GM23338 (cell line): Measurements from ENCODE around the gene SIGLEC8. TPM values are rescaled to one million over a fixed set of nuclear protein-coding genes. Genes with fewer than 3 reads are reported as not detected.

Experiments used
- ATAC-seq: fragments of 200-7000 bp; cut with Tn5 transposase; 3 replicates; pipeline ENCODE4 v1.9.1; 2020
- DNase-seq: peaks from one replicate; pipeline ENCODE4 v3.0.0-alpha.2; 2015; ENCODE audit warnings: low spot score
- H2AFZ ChIP-seq: fragments of 200-600 bp; sonication (generic); 2 replicates; pipeline ENCODE4 v1.8.0; 2016; ENCODE audit warnings: antibody characterized with exemption, mild to moderate bottlenecking, moderate library complexity
- H3F3A ChIP-seq: fragments of 200-600 bp; sonication (generic); replicated peaks from 2 replicates; pipeline ENCODE4 v1.8.0; 2017; ENCODE audit warnings: antibody characterized with exemption, mixed run types, low read depth
- H3K27ac ChIP-seq: fragments of 200-600 bp; sonication (generic); 2 replicates; pipeline ENCODE4 v1.6.1; 2016; ENCODE audit warnings: low read depth
- H3K27me3 ChIP-seq: fragments of 200-600 bp; sonication (generic); 2 replicates; pipeline ENCODE4 v1.8.0; 2016; ENCODE audit warnings: mild to moderate bottlenecking, mixed run types, moderate library complexity; ENCODE audit not compliant: insufficient read depth
- H3K36me3 ChIP-seq: fragments of 200-600 bp; sonication (generic); 2 replicates; pipeline ENCODE4 v1.8.0; 2016; ENCODE audit warnings: mild to moderate bottlenecking; ENCODE audit not compliant: insufficient read depth
- H3K4me1 ChIP-seq: fragments of 200-600 bp; sonication (generic); 2 replicates; pipeline ENCODE4 v1.8.0; 2016; ENCODE audit warnings: mild to moderate bottlenecking, moderate library complexity; ENCODE audit not compliant: insufficient read depth
- H3K4me2 ChIP-seq: fragments of 200-600 bp; sonication (generic); 2 replicates; pipeline ENCODE4 v1.7.1; 2017; ENCODE audit warnings: mixed run types
- H3K4me3 ChIP-seq: fragments of 200-600 bp; sonication (generic); 2 replicates; pipeline ENCODE4 v1.6.1; 2016; ENCODE audit warnings: mixed run types
- H3K79me2 ChIP-seq: fragments of 200-600 bp; sonication (generic); replicated peaks from 2 replicates; pipeline ENCODE4 v1.8.0; 2017; ENCODE audit warnings: mild to moderate bottlenecking; ENCODE audit not compliant: insufficient read depth
- H3K9me2 ChIP-seq: fragments of 200-600 bp; sonication (generic); 2 replicates; pipeline ENCODE4 v1.8.0; 2017; ENCODE audit not compliant: insufficient read depth
- H4K20me1 ChIP-seq: fragments of 200-600 bp; sonication (generic); replicated peaks from 2 replicates; pipeline ENCODE4 v1.8.0; 2017; ENCODE audit warnings: mild to moderate bottlenecking; ENCODE audit not compliant: insufficient read depth
- H3K27ac Mint-ChIP-seq: 2 replicates; pipeline ENCODE4 v1.8.0; 2020; ENCODE audit warnings: inconsistent platforms, mild to moderate bottlenecking, moderate library complexity, mixed read lengths
- H3K27me3 Mint-ChIP-seq: 3 replicates; pipeline ENCODE4 v1.8.0; 2022; ENCODE audit warnings: low read depth, mild to moderate bottlenecking, moderate library complexity, mixed read lengths, inconsistent platforms; ENCODE audit not compliant: insufficient read depth, poor library complexity
- H3K36me3 Mint-ChIP-seq: 3 replicates; pipeline ENCODE4 v1.8.0; 2021; ENCODE audit warnings: low read depth, mild to moderate bottlenecking, inconsistent platforms, moderate library complexity, mixed read lengths
- H3K4me1 Mint-ChIP-seq: 3 replicates; pipeline ENCODE4 v1.8.0; 2020; ENCODE audit warnings: mild to moderate bottlenecking, inconsistent platforms, mixed read lengths
- H3K4me3 Mint-ChIP-seq: 3 replicates; pipeline ENCODE4 v1.8.0; 2021; ENCODE audit warnings: moderate library complexity, mild to moderate bottlenecking, inconsistent platforms, mixed read lengths
- H3K9me3 Mint-ChIP-seq: 3 replicates; pipeline ENCODE4 v1.8.0; 2020; ENCODE audit warnings: moderate library complexity, mild to moderate bottlenecking, inconsistent platforms, mixed read lengths
- CREB1 ChIP-seq: fragments of 250-450 bp; sonication (Bioruptor Pico); IDR thresholded peaks from 2 replicates; pipeline ENCODE4 v1.5.0; 2020; ENCODE audit warnings: low read depth, mild to moderate bottlenecking, moderate library complexity
- EZH2 ChIP-seq: fragments of 200-600 bp; sonication (generic); IDR thresholded peaks from one replicate; pipeline ENCODE4 v1.8.0; 2017; ENCODE audit warnings: antibody characterized with exemption, mild to moderate bottlenecking, low read depth; ENCODE audit not compliant: unreplicated experiment
- EZH2phosphoT487 ChIP-seq: fragments of 200-600 bp; sonication (generic); IDR thresholded peaks from one replicate; pipeline ENCODE4 v1.8.1; 2018; ENCODE audit warnings: antibody characterized with exemption; ENCODE audit not compliant: unreplicated experiment
- JUNB ChIP-seq: IDR thresholded peaks from one replicate; pipeline ENCODE4 v1.6.1; 2016; ENCODE audit warnings: antibody characterized with exemption; ENCODE audit not compliant: unreplicated experiment
- NANOG ChIP-seq: IDR thresholded peaks from 2 replicates; pipeline ENCODE4 v1.6.1; 2016; ENCODE audit warnings: antibody characterized with exemption, borderline replicate concordance
- POLR2AphosphoS5 ChIP-seq: IDR thresholded peaks from 2 replicates; pipeline ENCODE4 v1.6.1; 2016; ENCODE audit warnings: antibody characterized with exemption, low read depth
- STAT1 ChIP-seq: IDR thresholded peaks from one replicate; pipeline ENCODE4 v1.6.1; 2016; ENCODE audit warnings: antibody characterized with exemption; ENCODE audit not compliant: unreplicated experiment
- ZNF114 ChIP-seq: fragments of 250-450 bp; sonication (Bioruptor Pico); IDR thresholded peaks from 2 replicates; pipeline ENCODE4 v1.5.0; 2020; ENCODE audit warnings: mild to moderate bottlenecking, moderate library complexity
- ZNF331 ChIP-seq: fragments of 250-450 bp; sonication (Bioruptor Pico); IDR thresholded peaks from 2 replicates; pipeline ENCODE4 v1.5.0; 2020; ENCODE audit warnings: low read depth, mild to moderate bottlenecking, moderate library complexity
- polyA plus RNA-seq: library from polyadenylated mRNA; unstranded; fragments of >200 nt; fragmentation: Nextera tagmentation; extraction: Ambion mirVana; gene quantifications from 2 replicates; pipeline ENCODE4 v1.2.1, GENCODE V29; 2016
- total RNA-seq: library from RNA; depleted of rRNA; stranded (reverse); fragments of >200 nt; shearing (Covaris generic); gene quantifications from 2 replicates; pipeline ENCODE4 v1.2.3, GENCODE V29; 2014
- TF ChIP-seq, protein P1 (sequence below): IDR thresholded peaks from one replicate; pipeline ENCODE4 v1.6.1; 2018; ENCODE audit warnings: antibody characterized with exemption; ENCODE audit not compliant: unreplicated experiment
- TF ChIP-seq, protein P2 (sequence below): fragments of 250-450 bp; sonication (Bioruptor Pico); IDR thresholded peaks from 2 replicates; pipeline ENCODE4 v1.5.0; 2020; ENCODE audit warnings: mild to moderate bottlenecking, moderate library complexity
- TF ChIP-seq, protein P3 (sequence below): IDR thresholded peaks from 2 replicates; pipeline ENCODE4 v1.6.1; 2016; ENCODE audit warnings: antibody characterized with exemption
- TF ChIP-seq, protein P4 (sequence below), 2 experiments: fragments of 200-600 bp in 1 of 2; sonication (generic) in 1 of 2; conservative IDR thresholded peaks; 2 replicates each; pipeline versions ENCODE4 v1.5.1 to v1.6.1; 2016 to 2017; ENCODE audit warnings: antibody characterized with exemption in 2 of 2, low read depth in 2 of 2, mild to moderate bottlenecking in 2 of 2, moderate library complexity in 1 of 2

Gene SIGLEC8
- total and polyA plus RNA-seq, 2 experiments from 2014 or later = not detected

DNA sequence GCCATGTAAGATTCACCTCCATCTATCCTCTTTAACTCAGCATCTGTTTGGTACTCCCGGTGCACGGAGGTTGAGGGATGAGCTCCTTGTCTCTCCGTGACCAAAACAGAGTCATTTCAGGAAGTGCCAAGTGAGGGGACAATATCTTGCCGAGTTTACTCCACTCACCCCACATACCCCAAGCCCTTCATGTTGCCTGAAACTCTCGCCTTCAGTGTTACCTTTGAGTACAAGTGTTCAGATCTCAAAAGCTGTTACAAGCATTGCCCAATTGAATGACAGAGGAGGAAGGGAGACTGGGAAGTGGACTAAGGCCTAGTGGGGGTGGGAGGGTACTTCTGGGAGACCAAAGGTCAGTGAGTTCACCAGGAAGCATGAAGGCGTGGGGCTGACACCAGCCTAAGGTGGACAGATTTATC is 49.4 kb upstream of the SIGLEC8 start:
- no peaks in the 10 kb centered on the region for H3K9me2 ChIP-seq
- Mint-ChIP-seq H3K27me3 (peaks cover 4% of the 10 kb centered on the region), H3K4me1 (no peaks in the 10 kb centered on the region), H3K4me3 (no peak overlapping the region), H3K27ac (no peak overlapping the region), H3K9me3 (peaks cover 97% of the 10 kb centered on the region), H3K36me3 (peaks cover 21% of the 10 kb centered on the region)
- H3K4me2 ChIP-seq = no peak overlapping the region
- no peak for DNase-seq
- no peak overlapping the region for H2AFZ ChIP-seq
- no peaks in the 10 kb centered on the region for H3K4me1 ChIP-seq
- TF ChIP-seq ZNF114 (CRISPR knock-in tag) (no peak), JUNB (no peak), STAT1 (no peak), EZH2phosphoT487 (no peak), ZNF331 (no peak), EZH2 (no peak), CREB1 (CRISPR knock-in tag) (no peak), POLR2AphosphoS5 (no peak), NANOG (no peak)
- TF ChIP-seq, protein P1, sequence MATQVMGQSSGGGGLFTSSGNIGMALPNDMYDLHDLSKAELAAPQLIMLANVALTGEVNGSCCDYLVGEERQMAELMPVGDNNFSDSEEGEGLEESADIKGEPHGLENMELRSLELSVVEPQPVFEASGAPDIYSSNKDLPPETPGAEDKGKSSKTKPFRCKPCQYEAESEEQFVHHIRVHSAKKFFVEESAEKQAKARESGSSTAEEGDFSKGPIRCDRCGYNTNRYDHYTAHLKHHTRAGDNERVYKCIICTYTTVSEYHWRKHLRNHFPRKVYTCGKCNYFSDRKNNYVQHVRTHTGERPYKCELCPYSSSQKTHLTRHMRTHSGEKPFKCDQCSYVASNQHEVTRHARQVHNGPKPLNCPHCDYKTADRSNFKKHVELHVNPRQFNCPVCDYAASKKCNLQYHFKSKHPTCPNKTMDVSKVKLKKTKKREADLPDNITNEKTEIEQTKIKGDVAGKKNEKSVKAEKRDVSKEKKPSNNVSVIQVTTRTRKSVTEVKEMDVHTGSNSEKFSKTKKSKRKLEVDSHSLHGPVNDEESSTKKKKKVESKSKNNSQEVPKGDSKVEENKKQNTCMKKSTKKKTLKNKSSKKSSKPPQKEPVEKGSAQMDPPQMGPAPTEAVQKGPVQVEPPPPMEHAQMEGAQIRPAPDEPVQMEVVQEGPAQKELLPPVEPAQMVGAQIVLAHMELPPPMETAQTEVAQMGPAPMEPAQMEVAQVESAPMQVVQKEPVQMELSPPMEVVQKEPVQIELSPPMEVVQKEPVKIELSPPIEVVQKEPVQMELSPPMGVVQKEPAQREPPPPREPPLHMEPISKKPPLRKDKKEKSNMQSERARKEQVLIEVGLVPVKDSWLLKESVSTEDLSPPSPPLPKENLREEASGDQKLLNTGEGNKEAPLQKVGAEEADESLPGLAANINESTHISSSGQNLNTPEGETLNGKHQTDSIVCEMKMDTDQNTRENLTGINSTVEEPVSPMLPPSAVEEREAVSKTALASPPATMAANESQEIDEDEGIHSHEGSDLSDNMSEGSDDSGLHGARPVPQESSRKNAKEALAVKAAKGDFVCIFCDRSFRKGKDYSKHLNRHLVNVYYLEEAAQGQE = no peak
- TF ChIP-seq, protein P2, sequence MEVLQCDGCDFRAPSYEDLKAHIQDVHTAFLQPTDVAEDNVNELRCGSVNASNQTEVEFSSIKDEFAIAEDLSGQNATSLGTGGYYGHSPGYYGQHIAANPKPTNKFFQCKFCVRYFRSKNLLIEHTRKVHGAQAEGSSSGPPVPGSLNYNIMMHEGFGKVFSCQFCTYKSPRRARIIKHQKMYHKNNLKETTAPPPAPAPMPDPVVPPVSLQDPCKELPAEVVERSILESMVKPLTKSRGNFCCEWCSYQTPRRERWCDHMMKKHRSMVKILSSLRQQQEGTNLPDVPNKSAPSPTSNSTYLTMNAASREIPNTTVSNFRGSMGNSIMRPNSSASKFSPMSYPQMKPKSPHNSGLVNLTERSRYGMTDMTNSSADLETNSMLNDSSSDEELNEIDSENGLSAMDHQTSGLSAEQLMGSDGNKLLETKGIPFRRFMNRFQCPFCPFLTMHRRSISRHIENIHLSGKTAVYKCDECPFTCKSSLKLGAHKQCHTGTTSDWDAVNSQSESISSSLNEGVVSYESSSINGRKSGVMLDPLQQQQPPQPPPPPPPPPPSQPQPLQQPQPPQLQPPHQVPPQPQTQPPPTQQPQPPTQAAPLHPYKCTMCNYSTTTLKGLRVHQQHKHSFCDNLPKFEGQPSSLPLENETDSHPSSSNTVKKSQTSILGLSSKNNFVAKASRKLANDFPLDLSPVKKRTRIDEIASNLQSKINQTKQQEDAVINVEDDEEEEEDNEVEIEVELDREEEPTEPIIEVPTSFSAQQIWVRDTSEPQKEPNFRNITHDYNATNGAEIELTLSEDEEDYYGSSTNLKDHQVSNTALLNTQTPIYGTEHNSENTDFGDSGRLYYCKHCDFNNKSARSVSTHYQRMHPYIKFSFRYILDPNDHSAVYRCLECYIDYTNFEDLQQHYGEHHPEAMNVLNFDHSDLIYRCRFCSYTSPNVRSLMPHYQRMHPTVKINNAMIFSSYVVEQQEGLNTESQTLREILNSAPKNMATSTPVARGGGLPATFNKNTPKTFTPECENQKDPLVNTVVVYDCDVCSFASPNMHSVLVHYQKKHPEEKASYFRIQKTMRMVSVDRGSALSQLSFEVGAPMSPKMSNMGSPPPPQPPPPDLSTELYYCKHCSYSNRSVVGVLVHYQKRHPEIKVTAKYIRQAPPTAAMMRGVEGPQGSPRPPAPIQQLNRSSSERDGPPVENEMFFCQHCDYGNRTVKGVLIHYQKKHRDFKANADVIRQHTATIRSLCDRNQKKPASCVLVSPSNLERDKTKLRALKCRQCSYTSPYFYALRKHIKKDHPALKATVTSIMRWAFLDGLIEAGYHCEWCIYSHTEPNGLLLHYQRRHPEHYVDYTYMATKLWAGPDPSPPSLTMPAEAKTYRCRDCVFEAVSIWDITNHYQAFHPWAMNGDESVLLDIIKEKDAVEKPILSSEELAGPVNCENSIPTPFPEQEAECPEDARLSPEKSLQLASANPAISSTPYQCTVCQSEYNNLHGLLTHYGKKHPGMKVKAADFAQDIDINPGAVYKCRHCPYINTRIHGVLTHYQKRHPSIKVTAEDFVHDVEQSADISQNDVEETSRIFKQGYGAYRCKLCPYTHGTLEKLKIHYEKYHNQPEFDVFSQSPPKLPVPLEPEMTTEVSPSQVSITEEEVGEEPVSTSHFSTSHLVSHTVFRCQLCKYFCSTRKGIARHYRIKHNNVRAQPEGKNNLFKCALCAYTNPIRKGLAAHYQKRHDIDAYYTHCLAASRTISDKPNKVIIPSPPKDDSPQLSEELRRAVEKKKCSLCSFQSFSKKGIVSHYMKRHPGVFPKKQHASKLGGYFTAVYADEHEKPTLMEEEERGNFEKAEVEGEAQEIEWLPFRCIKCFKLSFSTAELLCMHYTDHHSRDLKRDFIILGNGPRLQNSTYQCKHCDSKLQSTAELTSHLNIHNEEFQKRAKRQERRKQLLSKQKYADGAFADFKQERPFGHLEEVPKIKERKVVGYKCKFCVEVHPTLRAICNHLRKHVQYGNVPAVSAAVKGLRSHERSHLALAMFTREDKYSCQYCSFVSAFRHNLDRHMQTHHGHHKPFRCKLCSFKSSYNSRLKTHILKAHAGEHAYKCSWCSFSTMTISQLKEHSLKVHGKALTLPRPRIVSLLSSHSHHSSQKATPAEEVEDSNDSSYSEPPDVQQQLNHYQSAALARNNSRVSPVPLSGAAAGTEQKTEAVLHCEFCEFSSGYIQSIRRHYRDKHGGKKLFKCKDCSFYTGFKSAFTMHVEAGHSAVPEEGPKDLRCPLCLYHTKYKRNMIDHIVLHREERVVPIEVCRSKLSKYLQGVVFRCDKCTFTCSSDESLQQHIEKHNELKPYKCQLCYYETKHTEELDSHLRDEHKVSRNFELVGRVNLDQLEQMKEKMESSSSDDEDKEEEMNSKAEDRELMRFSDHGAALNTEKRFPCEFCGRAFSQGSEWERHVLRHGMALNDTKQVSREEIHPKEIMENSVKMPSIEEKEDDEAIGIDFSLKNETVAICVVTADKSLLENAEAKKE (CRISPR knock-in tag) = no peak
- TF ChIP-seq, protein P3, sequence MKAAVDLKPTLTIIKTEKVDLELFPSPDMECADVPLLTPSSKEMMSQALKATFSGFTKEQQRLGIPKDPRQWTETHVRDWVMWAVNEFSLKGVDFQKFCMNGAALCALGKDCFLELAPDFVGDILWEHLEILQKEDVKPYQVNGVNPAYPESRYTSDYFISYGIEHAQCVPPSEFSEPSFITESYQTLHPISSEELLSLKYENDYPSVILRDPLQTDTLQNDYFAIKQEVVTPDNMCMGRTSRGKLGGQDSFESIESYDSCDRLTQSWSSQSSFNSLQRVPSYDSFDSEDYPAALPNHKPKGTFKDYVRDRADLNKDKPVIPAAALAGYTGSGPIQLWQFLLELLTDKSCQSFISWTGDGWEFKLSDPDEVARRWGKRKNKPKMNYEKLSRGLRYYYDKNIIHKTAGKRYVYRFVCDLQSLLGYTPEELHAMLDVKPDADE = no peak
- TF ChIP-seq, protein P4, sequence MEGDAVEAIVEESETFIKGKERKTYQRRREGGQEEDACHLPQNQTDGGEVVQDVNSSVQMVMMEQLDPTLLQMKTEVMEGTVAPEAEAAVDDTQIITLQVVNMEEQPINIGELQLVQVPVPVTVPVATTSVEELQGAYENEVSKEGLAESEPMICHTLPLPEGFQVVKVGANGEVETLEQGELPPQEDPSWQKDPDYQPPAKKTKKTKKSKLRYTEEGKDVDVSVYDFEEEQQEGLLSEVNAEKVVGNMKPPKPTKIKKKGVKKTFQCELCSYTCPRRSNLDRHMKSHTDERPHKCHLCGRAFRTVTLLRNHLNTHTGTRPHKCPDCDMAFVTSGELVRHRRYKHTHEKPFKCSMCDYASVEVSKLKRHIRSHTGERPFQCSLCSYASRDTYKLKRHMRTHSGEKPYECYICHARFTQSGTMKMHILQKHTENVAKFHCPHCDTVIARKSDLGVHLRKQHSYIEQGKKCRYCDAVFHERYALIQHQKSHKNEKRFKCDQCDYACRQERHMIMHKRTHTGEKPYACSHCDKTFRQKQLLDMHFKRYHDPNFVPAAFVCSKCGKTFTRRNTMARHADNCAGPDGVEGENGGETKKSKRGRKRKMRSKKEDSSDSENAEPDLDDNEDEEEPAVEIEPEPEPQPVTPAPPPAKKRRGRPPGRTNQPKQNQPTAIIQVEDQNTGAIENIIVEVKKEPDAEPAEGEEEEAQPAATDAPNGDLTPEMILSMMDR (conservative IDR thresholded peaks at IDR 0.05; ENCODE audit: low read depth in 2 of 2) = no peak
- H3K79me2 ChIP-seq = no peaks in the 10 kb centered on the region
- H3K4me3 ChIP-seq = no peak overlapping the region
- H3F3A ChIP-seq = no peaks in the 10 kb centered on the region
- H3K27ac ChIP-seq = no peak overlapping the region
- no peaks in the 10 kb centered on the region for H3K36me3 ChIP-seq
- ATAC-seq = no peak
- H3K27me3 ChIP-seq = no peaks in the 10 kb centered on the region
- no peaks in the 10 kb centered on the region for H4K20me1 ChIP-seq
